Lower leg skin (tissue), 3 donors: ENCODE results near the gene CGB8.

Experiments
- POLR2A ChIP-seq, 2 donors: fragments of 450-650 bp; IDR thresholded peaks; one replicate each; pipeline ENCODE4 v1.6.1; 2016 to 2017; ENCODE audit warnings: antibody characterized with exemption in 2 of 2, mild to moderate bottlenecking in 1 of 2, moderate library complexity in 1 of 2
- TF ChIP-seq, protein P1 (sequence below), 3 donors: fragments of 450-650 bp; IDR thresholded peaks; one replicate each; pipeline ENCODE4 v1.5.1; 2016; ENCODE audit warnings: antibody characterized with exemption in 3 of 3, mild to moderate bottlenecking in 3 of 3, moderate library complexity in 2 of 3

DNA sequence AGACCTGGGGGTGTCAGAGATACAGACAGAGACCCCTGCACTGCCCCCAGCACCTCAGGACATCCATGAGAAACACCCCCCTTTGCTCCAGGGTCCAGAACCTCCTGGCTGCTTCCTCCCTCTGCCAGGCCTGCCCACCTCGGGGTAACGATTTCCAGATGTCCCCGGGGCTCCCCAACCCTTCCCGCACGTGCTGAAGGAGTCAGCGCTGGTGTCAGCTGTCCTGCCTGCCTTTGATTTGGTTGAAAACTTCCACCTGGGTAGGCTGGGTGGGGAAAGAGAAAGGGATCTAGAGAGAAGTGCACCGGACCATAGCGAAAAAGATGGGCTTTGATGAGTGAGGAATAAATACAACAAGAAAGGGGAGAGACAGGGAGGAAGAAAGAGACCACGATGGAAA is 10.1 kb upstream of the CGB8 start:
- TF ChIP-seq, protein P1, sequence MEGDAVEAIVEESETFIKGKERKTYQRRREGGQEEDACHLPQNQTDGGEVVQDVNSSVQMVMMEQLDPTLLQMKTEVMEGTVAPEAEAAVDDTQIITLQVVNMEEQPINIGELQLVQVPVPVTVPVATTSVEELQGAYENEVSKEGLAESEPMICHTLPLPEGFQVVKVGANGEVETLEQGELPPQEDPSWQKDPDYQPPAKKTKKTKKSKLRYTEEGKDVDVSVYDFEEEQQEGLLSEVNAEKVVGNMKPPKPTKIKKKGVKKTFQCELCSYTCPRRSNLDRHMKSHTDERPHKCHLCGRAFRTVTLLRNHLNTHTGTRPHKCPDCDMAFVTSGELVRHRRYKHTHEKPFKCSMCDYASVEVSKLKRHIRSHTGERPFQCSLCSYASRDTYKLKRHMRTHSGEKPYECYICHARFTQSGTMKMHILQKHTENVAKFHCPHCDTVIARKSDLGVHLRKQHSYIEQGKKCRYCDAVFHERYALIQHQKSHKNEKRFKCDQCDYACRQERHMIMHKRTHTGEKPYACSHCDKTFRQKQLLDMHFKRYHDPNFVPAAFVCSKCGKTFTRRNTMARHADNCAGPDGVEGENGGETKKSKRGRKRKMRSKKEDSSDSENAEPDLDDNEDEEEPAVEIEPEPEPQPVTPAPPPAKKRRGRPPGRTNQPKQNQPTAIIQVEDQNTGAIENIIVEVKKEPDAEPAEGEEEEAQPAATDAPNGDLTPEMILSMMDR (IDR thresholded peaks at IDR 0.05) = no peak
- no peak for TF ChIP-seq POLR2A (IDR thresholded peaks at IDR 0.05)
